HG03097 (cell line): ENCODE results near the gene CDCP2.

Experiments used
- ATAC-seq: cut with Tn5 transposase; IDR thresholded peaks from one replicate; pipeline ENCODE4 v1.9.1; 2021; ENCODE audit not compliant: unreplicated experiment, low FRiP score

CDCP2 gene

GRCh38 chr1:54152696-54153095 lies at the start of gene CDCP2:
Gene CDCP2 (minus strand): TSS chr1:54153000. CDS start chr1:54152922, 78 bp downstream.
- no peak for ATAC-seq

GRCh38 chr1:54200519-54200997 lies 47.8 kb upstream of the CDCP2 start:
- peak; percentile 16 for ATAC-seq

- peak; percentile 89 for ATAC-seq
Observed at GRCh38 chr1:54199765-54200518, 47.1 kb upstream of the CDCP2 start, which contains the start of the genes CYB5RL and MRPL37. Gene CYB5RL (minus strand): TSS chr1:54200030. CDS start chr1:54195616, 4,414 bp downstream. Gene MRPL37 (plus strand): TSS chr1:54200167. CDS start chr1:54200244, 77 bp downstream.

GRCh38 chr1:54199151-54199764 lies 46.5 kb upstream of the CDCP2 start:
- no peak for ATAC-seq

GRCh38 chr1:54193453-54193852 lies 40.7 kb upstream of the CDCP2 start:
- ATAC-seq: no peak

- no peak for ATAC-seq
Observed at GRCh38 chr1:54191525-54191924, 38.7 kb upstream of the CDCP2 start.

- ATAC-seq: no peak
Observed at GRCh38 chr1:54190526-54190925, 37.7 kb upstream of the CDCP2 start.

GRCh38 chr1:54188291-54188690 lies 35.5 kb upstream of the CDCP2 start:
- no peak for ATAC-seq

GRCh38 chr1:54186056-54186455 lies 33.3 kb upstream of the CDCP2 start:
- ATAC-seq: no peak

- no peak for ATAC-seq
Observed at GRCh38 chr1:54180701-54181360, 28.0 kb upstream of the CDCP2 start.

- ATAC-seq: no peak
Observed at GRCh38 chr1:54178296-54179070, 25.7 kb upstream of the CDCP2 start.

- ATAC-seq: no peak
Observed at GRCh38 chr1:54177726-54178125, 24.9 kb upstream of the CDCP2 start.

- ATAC-seq: no peak
Observed at GRCh38 chr1:54176621-54177327, 24.0 kb upstream of the CDCP2 start.

- no peak for ATAC-seq
Observed at GRCh38 chr1:54174106-54174505, 21.3 kb upstream of the CDCP2 start.

GRCh38 chr1:54173681-54174080 lies 20.9 kb upstream of the CDCP2 start:
- no peak for ATAC-seq

GRCh38 chr1:54172614-54173599 lies 20.1 kb upstream of the CDCP2 start:
- no peak for ATAC-seq

GRCh38 chr1:54171606-54172005 lies 18.8 kb upstream of the CDCP2 start:
- no peak for ATAC-seq

GRCh38 chr1:54171016-54171415 lies 18.2 kb upstream of the CDCP2 start:
- ATAC-seq: no peak

GRCh38 chr1:54169068-54169467 lies 16.3 kb upstream of the CDCP2 start:
- ATAC-seq: no peak
